K562 (cell line): ENCODE results near the gene TRAK1. TPM values are rescaled to one million over a fixed set of nuclear protein-coding genes. Genes with fewer than 3 reads are reported as not detected.

Experiments used
- ATAC-seq: fragments of 200-7000 bp; cut with Tn5 transposase; 3 replicates; pipeline ENCODE4 v1.9.1; 2020; ENCODE audit warnings: moderate library complexity
- BruUV-seq: library from RNA; stranded (reverse); fragments of 400-500 nt; replicated peaks from 2 replicates; lab custom pipeline; 2021; lab: Mats Ljungman, UMichigan
- CTCF ChIA-PET: fragments of 300-600 bp; formaldehyde crosslinking; extraction: SDS; loops from one replicate; lab custom pipeline; 2021; ENCODE audit warnings: low intra/inter-chr PET ratio; lab: Yijun Ruan, JAX
- POLR2A ChIA-PET: fragments of 300-600, 350-650 bp; sonication (Branson Sonifier 250); formaldehyde crosslinking; extraction: SDS; loops from one replicate; lab custom pipeline; 2021; ENCODE audit warnings: antibody characterized with exemption, inconsistent platforms; lab: Yijun Ruan, JAX
- DNase-seq, 4 experiments: peaks; one replicate each; pipeline versions ENCODE4 v3.0.0 to v3.0.0-alpha.2; 2011 to 2018; ENCODE audit warnings: low spot score in 3 of 4, mixed read lengths in 3 of 4; ENCODE audit errors: extremely low read depth in 1 of 4
- FAIRE-seq: peaks from 2 replicates; lab custom pipeline; 2011; peaks lifted over from hg19 to GRCh38; lab: Jason Lieb, UNC
- H2AFZ ChIP-seq: 2 replicates; pipeline ENCODE4 v1.6.0; 2011; ENCODE audit warnings: low read depth, low read length, control low read depth, inconsistent platforms
- H3K27ac ChIP-seq: fragments of 200-600 bp; 3 replicates; pipeline ENCODE4 v1.8.0; 2011; ENCODE audit warnings: low read depth, mild to moderate bottlenecking, control low read depth, inconsistent platforms, low read length, moderate library complexity, mixed read lengths; ENCODE audit errors: extremely low read depth
- H3K27me3 ChIP-seq, 2 experiments: fragments of 300-600 bp in 1 of 2; 2 replicates in 1 of 2; 3 replicates in 1 of 2; pipeline versions ENCODE4 v1.6.0 to v1.8.0; 2011; ENCODE audit warnings: inconsistent platforms in 2 of 2, low read length in 2 of 2, mild to moderate bottlenecking in 1 of 2, mixed read lengths in 1 of 2, moderate library complexity in 1 of 2; ENCODE audit not compliant: control insufficient read depth in 2 of 2, insufficient read depth in 2 of 2
- H3K36me3 ChIP-seq: fragments of 300-600 bp; 3 replicates; pipeline ENCODE4 v1.8.0; 2011; ENCODE audit warnings: mild to moderate bottlenecking, low read length, inconsistent platforms; ENCODE audit not compliant: control insufficient read depth, insufficient read depth
- H3K4me1 ChIP-seq, 2 experiments: fragments of 200-600 bp in 1 of 2; replicated peaks in 1 of 2; 2 replicates in 1 of 2; 3 replicates in 1 of 2; pipeline versions ENCODE4 v1.5.1 to v1.8.0; 2011; ENCODE audit warnings: inconsistent platforms in 2 of 2, low read length in 2 of 2, mild to moderate bottlenecking in 1 of 2, mixed read lengths in 1 of 2, moderate library complexity in 1 of 2; ENCODE audit not compliant: control insufficient read depth in 2 of 2, insufficient read depth in 2 of 2
- H3K4me2 ChIP-seq: 2 replicates; pipeline ENCODE4 v1.6.1; 2011; ENCODE audit warnings: low read length, control low read depth, inconsistent platforms, mixed read lengths; ENCODE audit not compliant: insufficient read depth
- H3K4me3 ChIP-seq: fragments of 200-600 bp; sonication (generic), shearing (Covaris generic); 2 replicates; pipeline ENCODE4 v1.5.1; 2016; ENCODE audit warnings: control low read depth, inconsistent platforms
- H3K79me2 ChIP-seq: fragments of 200-600 bp; 3 replicates; pipeline ENCODE4 v1.8.0; 2011; ENCODE audit warnings: low read length, inconsistent platforms; ENCODE audit not compliant: control insufficient read depth, insufficient read depth
- H3K9ac ChIP-seq, 2 experiments: 2 replicates each; pipeline versions ENCODE4 v1.6.0 to v1.6.1; 2011; ENCODE audit warnings: low read depth in 2 of 2, low read length in 2 of 2, control low read depth in 1 of 2, inconsistent platforms in 1 of 2, mild to moderate bottlenecking in 1 of 2, mixed read lengths in 1 of 2; ENCODE audit not compliant: insufficient read depth in 1 of 2
- H3K9me1 ChIP-seq: one replicate; pipeline ENCODE4 v1.6.0; 2011; ENCODE audit warnings: inconsistent platforms, mild to moderate bottlenecking, low read length, moderate library complexity; ENCODE audit not compliant: control insufficient read depth, insufficient read depth
- H3K9me3 ChIP-seq: replicated peaks from 2 replicates; pipeline ENCODE4 v1.5.1; 2011; ENCODE audit warnings: low read depth, low read length, inconsistent platforms; ENCODE audit not compliant: control insufficient read depth, insufficient read depth
- H4K20me1 ChIP-seq: replicated peaks from 2 replicates; pipeline ENCODE4 v1.6.1; 2011; ENCODE audit warnings: low read length, inconsistent platforms, mixed read lengths; ENCODE audit not compliant: control insufficient read depth, insufficient read depth
- ASH1L ChIP-seq: fragments of 450-650 bp; IDR thresholded peaks from 2 replicates; pipeline ENCODE4 v1.6.1; 2018; ENCODE audit warnings: borderline replicate concordance, mild to moderate bottlenecking, low read depth; ENCODE audit not compliant: partially characterized antibody
- GATAD2B ChIP-seq: fragments of 450-650 bp; IDR thresholded peaks from 2 replicates; pipeline ENCODE4 v1.6.1; 2017; ENCODE audit warnings: mild to moderate bottlenecking, borderline replicate concordance
- GMEB1 ChIP-seq: fragments of 250-450 bp; sonication (Bioruptor Pico); IDR thresholded peaks from 2 replicates; pipeline ENCODE4 v1.4.0; 2020; ENCODE audit warnings: mild to moderate bottlenecking
- GTF3C2 ChIP-seq: IDR thresholded peaks from 3 replicates; pipeline ENCODE4 v1.6.1; 2011; ENCODE audit warnings: borderline replicate concordance, mild to moderate bottlenecking, moderate library complexity; ENCODE audit not compliant: insufficient read length; ENCODE audit errors: extremely low read depth
- HDAC3 ChIP-seq: fragments of 450-650 bp; IDR thresholded peaks from 2 replicates; pipeline ENCODE4 v1.6.1; 2018; ENCODE audit warnings: borderline replicate concordance, mild to moderate bottlenecking, moderate library complexity; ENCODE audit not compliant: partially characterized antibody
- PYGO2 ChIP-seq: fragments of 450-650 bp; IDR thresholded peaks from 2 replicates; pipeline ENCODE4 v1.6.1; 2016; ENCODE audit warnings: mild to moderate bottlenecking, missing genetic modification characterization, moderate library complexity, missing compliant biosample characterization
- SP1 ChIP-seq: sonication (generic); formaldehyde crosslinking; IDR thresholded peaks from 2 replicates; pipeline ENCODE4 v1.8.1; 2022; ENCODE audit warnings: mild to moderate bottlenecking, missing genetic modification reagents
- THRB ChIP-seq: fragments of 450-650 bp; formaldehyde crosslinking; conservative IDR thresholded peaks from 2 replicates; pipeline ENCODE4 v1.4.0; 2022; ENCODE audit warnings: mild to moderate bottlenecking, missing genetic modification characterization
- TRIM25 ChIP-seq: fragments of 450-650 bp; IDR thresholded peaks from 2 replicates; pipeline ENCODE4 v1.7.0; 2016; ENCODE audit warnings: borderline replicate concordance
- YBX1 ChIP-seq: fragments of 450-650 bp; IDR thresholded peaks from 2 replicates; pipeline ENCODE4 v1.7.1; 2016; ENCODE audit warnings: mild to moderate bottlenecking
- ZNF232 ChIP-seq: sonication (generic); formaldehyde crosslinking; IDR thresholded peaks from 2 replicates; pipeline ENCODE4 v1.8.0; 2022; ENCODE audit warnings: mild to moderate bottlenecking, missing genetic modification reagents
- ZNF445 ChIP-seq: fragments of 250-450 bp; sonication (Bioruptor Pico); IDR thresholded peaks from 2 replicates; pipeline ENCODE4 v1.4.0; 2020; ENCODE audit warnings: low read depth, mild to moderate bottlenecking, moderate library complexity
- ZNF561 ChIP-seq: fragments of 450-650 bp; formaldehyde crosslinking; conservative IDR thresholded peaks from 2 replicates; pipeline ENCODE4 v1.4.0; 2020; ENCODE audit warnings: mild to moderate bottlenecking, moderate library complexity
- ZNF699 ChIP-seq: fragments of 250-450 bp; sonication (Bioruptor Pico); IDR thresholded peaks from 2 replicates; pipeline ENCODE4 v1.8.0; 2021; ENCODE audit warnings: mild to moderate bottlenecking, moderate library complexity; ENCODE audit not compliant: insufficient replicate concordance
- WGBS: fragments of 100-300 bp; shearing (Covaris generic); methylation state at CpG from one replicate; pipeline ENCODE4 v1.1.6; 2016; ENCODE audit warnings: low coverage, mixed read lengths; ENCODE audit not compliant: insufficient coverage; ENCODE audit errors: missing lambda C conversion rate; 5-methylcytosine and 5-hydroxymethylcytosine counted together
- in situ Hi-C: fragments of 300-500 bp; cut with MboI; formaldehyde crosslinking; loops from 4 replicates; pipeline ENCODE4 v1.15.0; 2018; ENCODE audit warnings: inconsistent platforms, mixed read lengths
- intact Hi-C: fragments of 100-400 bp; cut with micrococcal nuclease; formaldehyde crosslinking; loops from 2 replicates; pipeline ENCODE4 v1.14.2; 2022
- polyA plus RNA-seq, 8 experiments: library from polyadenylated mRNA; depleted of rRNA in 4 of 8; stranded (reverse) in 5 of 8; unstranded in 3 of 8; fragments of >200 nt; fragmentation: Nextera tagmentation in 2 of 8; fragmentation: Illumina TruSeq in 1 of 8; extraction: Ambion mirVana in 2 of 8; extraction: Trizol in 1 of 8; gene quantifications; 2 replicates each; pipeline versions ENCODE4 v1.2.1 to v1.2.3, GENCODE V29; 2011 to 2014; ENCODE audit warnings: inconsistent platforms in 1 of 8, missing spikeins in 1 of 8
- total RNA-seq, 7 experiments: library from RNA; depleted of rRNA in 6 of 7; stranded (reverse); fragments of >200 nt in 6 of 7; fragmentation: Illumina TruSeq in 2 of 7; extraction: Trizol in 2 of 7; gene quantifications; 2 replicates each; pipeline versions ENCODE4 v1.2.1 to v1.2.3, GENCODE V29; 2011 to 2021; ENCODE audit warnings: low replicate concordance in 1 of 7

TRAK1 gene
- total and polyA plus RNA-seq, 9 of the 15 experiments (the other 6 are each of a cell fraction or from before 2014, with no cell fraction given), result 5.3 to 28.5 (median 17.5) TPM

GRCh38 chr3:42214565-42215283 is 123.6 kb downstream of the TRAK1 start:
- no peak overlapping the region for H3K9ac ChIP-seq
- H3K9me1 ChIP-seq, result no peaks in the 10 kb centered on the region
- ATAC-seq, result no peak
- H3K27ac ChIP-seq, result no peak overlapping the region
- H3K79me2 ChIP-seq, result no peaks in the 10 kb centered on the region
- H3K9me3 ChIP-seq, result no peaks in the 10 kb centered on the region
- H2AFZ ChIP-seq, result no peak overlapping the region
- no peak overlapping the region for H3K4me3 ChIP-seq
- H3K4me1 ChIP-seq, result no peaks in the 10 kb centered on the region; a peak in 1 of 5 replicates
- no peak for FAIRE-seq
- in situ Hi-C loops, result loop anchor here (5.0 kb wide), 1 partner anchor 97 kb away; no protein-coding TSS in a partner anchor
- POLR2A ChIA-PET, result no interaction called here
- H4K20me1 ChIP-seq, result no peaks in the 10 kb centered on the region
- DNase-seq, result no peak
- H3K27me3 ChIP-seq, result no peaks in the 10 kb centered on the region
- BruUV-seq, result no TSS peak
- CTCF ChIA-PET, result no interaction called here
- H3K36me3 ChIP-seq, result peaks cover 20% of the 10 kb centered on the region
- 56% methylated on average over 8 of the region's 8 CpGs for WGBS
- H3K4me2 ChIP-seq, result no peak overlapping the region
- intact Hi-C loops, result no loop called here
- TF ChIP-seq TRIM25 (no peak), PYGO2 (no peak), GTF3C2 (no peak), ZNF561 (CRISPR knock-in tag) (no peak), ZNF445 (no peak), HDAC3 (no peak), ZNF699 (CRISPR knock-in tag) (no peak), GATAD2B (no peak), ZNF232 (CRISPR knock-in tag) (no peak), ASH1L (no peak), GMEB1 (CRISPR knock-in tag) (no peak), SP1 (CRISPR knock-in tag) (no peak), THRB (no peak), YBX1 (no peak)
